NT2/D1 (cell line): ENCODE measurements around the gene HJURP.

Source experiments
- SUZ12 ChIP-seq: IDR thresholded peaks from 2 replicates; pipeline ENCODE4 v1.6.1; 2011; ENCODE audit not compliant: insufficient read length, insufficient read depth; ENCODE audit errors: extremely low read depth
- YY1 ChIP-seq: IDR thresholded peaks from 2 replicates; pipeline ENCODE4 v1.6.1; 2011; ENCODE audit not compliant: insufficient read length, insufficient read depth
- ZNF274 ChIP-seq: IDR thresholded peaks from 2 replicates; pipeline ENCODE4 v1.6.1; 2011; ENCODE audit warnings: mild to moderate bottlenecking, low read depth, low read length

GRCh38 chr2:233802132-233802815 lies 52.1 kb downstream of the HJURP start:
- no peak for TF ChIP-seq YY1
- TF ChIP-seq ZNF274, result no peak
- no peak for TF ChIP-seq SUZ12
